Neural cell (in vitro differentiated cells): ENCODE measurements around the gene PPP1R15B. TPM values are rescaled to one million over a fixed set of nuclear protein-coding genes. Genes with fewer than 3 reads are reported as not detected.

Source experiments
- H2AFZ ChIP-seq: fragments of 200-600, 300-800 bp; sonication (generic), shearing (Covaris generic); 2 replicates; pipeline ENCODE4 v1.6.0; 2014; ENCODE audit warnings: low read depth, mild to moderate bottlenecking, antibody characterized with exemption, low read length, moderate library complexity
- H3F3A ChIP-seq: fragments of 200-600 bp; shearing (Covaris generic); 2 replicates; pipeline ENCODE4 v1.6.1; 2016; ENCODE audit warnings: mild to moderate bottlenecking, moderate library complexity, mixed read lengths, antibody characterized with exemption, low read length; ENCODE audit not compliant: insufficient read depth, poor library complexity, severe bottlenecking
- H3K27ac ChIP-seq: fragments of 200-600, 300-800 bp; sonication (generic), shearing (Covaris generic); 2 replicates; pipeline ENCODE4 v1.5.1; 2014; ENCODE audit warnings: mild to moderate bottlenecking, low read length, moderate library complexity
- H3K27me3 ChIP-seq: fragments of 300-800, 200-600 bp; sonication (generic), shearing (Covaris generic); 2 replicates; pipeline ENCODE4 v1.6.0; 2014; ENCODE audit warnings: mild to moderate bottlenecking, low read depth, low read length, moderate library complexity; ENCODE audit not compliant: insufficient read depth
- H3K36me3 ChIP-seq: fragments of 300-800, 200-600 bp; sonication (generic), shearing (Covaris generic); 2 replicates; pipeline ENCODE4 v1.5.1; 2014; ENCODE audit warnings: mild to moderate bottlenecking, antibody characterized with exemption, low read length, moderate library complexity; ENCODE audit not compliant: insufficient read depth
- H3K4me2 ChIP-seq: fragments of 300-800, 200-600 bp; sonication (generic), shearing (Covaris generic); 2 replicates; pipeline ENCODE4 v1.6.0; 2014; ENCODE audit warnings: mild to moderate bottlenecking, low read length
- H3K4me3 ChIP-seq: fragments of 300-800, 200-600 bp; sonication (generic), shearing (Covaris generic); 2 replicates; pipeline ENCODE4 v1.5.1; 2014; ENCODE audit warnings: mild to moderate bottlenecking, low read length, moderate library complexity
- H3K79me2 ChIP-seq: fragments of 200-600 bp; shearing (Covaris generic); replicated peaks from 2 replicates; pipeline ENCODE4 v1.6.0; 2014; ENCODE audit warnings: mild to moderate bottlenecking, low read length, moderate library complexity; ENCODE audit not compliant: insufficient read depth
- H3K9ac ChIP-seq: fragments of 300-800, 200-600 bp; sonication (generic), shearing (Covaris generic); 2 replicates; pipeline ENCODE4 v1.6.1; 2016; ENCODE audit warnings: mild to moderate bottlenecking, low read length, mixed read lengths
- H3K9me2 ChIP-seq: fragments of 200-600 bp; shearing (Covaris generic); 2 replicates; pipeline ENCODE4 v1.6.1; 2016; ENCODE audit warnings: mild to moderate bottlenecking, low read length, mixed read lengths; ENCODE audit not compliant: insufficient read depth
- H3K9me3 ChIP-seq: fragments of 200-600, 300-800 bp; sonication (generic), shearing (Covaris generic); 2 replicates; pipeline ENCODE4 v1.6.1; 2016; ENCODE audit warnings: mild to moderate bottlenecking, mixed run types, low read length, moderate library complexity, mixed read lengths
- H4K20me1 ChIP-seq: fragments of 200-600 bp; shearing (Covaris generic); 2 replicates; pipeline ENCODE4 v1.6.1; 2016; ENCODE audit warnings: mild to moderate bottlenecking, mixed run types; ENCODE audit not compliant: insufficient read depth
- CTCF ChIP-seq: fragments of 450-650 bp; IDR thresholded peaks from 2 replicates; pipeline ENCODE4 v1.5.1; 2014; ENCODE audit warnings: antibody characterized with exemption, mild to moderate bottlenecking, moderate library complexity; ENCODE audit not compliant: poor library complexity, severe bottlenecking
- EP300 ChIP-seq: fragments of 450-650 bp; conservative IDR thresholded peaks from 2 replicates; pipeline ENCODE4 v1.6.1; 2014; ENCODE audit warnings: antibody characterized with exemption, mild to moderate bottlenecking, moderate library complexity; ENCODE audit not compliant: poor library complexity, severe bottlenecking
- EZH2 ChIP-seq: fragments of 200-600, 300-800 bp; shearing (Covaris generic), sonication (generic); IDR thresholded peaks from 2 replicates; pipeline ENCODE4 v1.6.1; 2014; ENCODE audit warnings: antibody characterized with exemption, low read length, borderline replicate concordance, mild to moderate bottlenecking; ENCODE audit not compliant: insufficient read depth, poor library complexity, severe bottlenecking
- MXI1 ChIP-seq: fragments of 450-650 bp; conservative IDR thresholded peaks from 2 replicates; pipeline ENCODE4 v1.6.1; 2014; ENCODE audit warnings: antibody characterized with exemption, mild to moderate bottlenecking; ENCODE audit not compliant: poor library complexity, severe bottlenecking
- POLR2AphosphoS5 ChIP-seq: IDR thresholded peaks from 2 replicates; pipeline ENCODE4 v1.6.1; 2012
- RAD21 ChIP-seq: fragments of 450-650 bp; conservative IDR thresholded peaks from 2 replicates; pipeline ENCODE4 v1.6.1; 2014; ENCODE audit warnings: antibody characterized with exemption, mild to moderate bottlenecking, moderate library complexity
- REST ChIP-seq: IDR thresholded peaks from 2 replicates; pipeline ENCODE4 v1.6.1; 2012; ENCODE audit warnings: borderline replicate concordance
- SMC3 ChIP-seq: fragments of 450-650 bp; conservative IDR thresholded peaks from 2 replicates; pipeline ENCODE4 v1.6.1; 2014; ENCODE audit warnings: antibody characterized with exemption, mild to moderate bottlenecking, moderate library complexity; ENCODE audit not compliant: poor library complexity
- TAF1 ChIP-seq: IDR thresholded peaks from 2 replicates; pipeline ENCODE4 v1.6.1; 2012; ENCODE audit warnings: low read depth
- polyA plus RNA-seq: library from polyadenylated mRNA; depleted of rRNA; stranded (reverse); fragments of >200 nt; gene quantifications from 2 replicates; pipeline ENCODE4 v1.2.3, GENCODE V29; 2014

The PPP1R15B gene
- polyA plus RNA-seq, 1 donor from 2014 or later: 30.1 TPM

- Histone ChIP-seq H4K20me1 (no peaks in the 10 kb centered on the region), H3K36me3 (no peaks in the 10 kb centered on the region), H3K9me3 (no peaks in the 10 kb centered on the region), H3K4me3 (peak overlapping the region; percentile 55), H3K9me2 (no peaks in the 10 kb centered on the region), H3K9ac (peak overlapping the region; percentile 62), H3K4me2 (peak overlapping the region; percentile 63), H3K79me2 (no peaks in the 10 kb centered on the region), H2AFZ (peak overlapping the region; percentile 51), H3F3A (no peaks in the 10 kb centered on the region), H3K27ac (peak overlapping the region; percentile 9), H3K27me3 (peaks cover 26% of the 10 kb centered on the region)
- no peak for TF ChIP-seq TAF1
- TF ChIP-seq MXI1: peak; percentile 47
- peak; percentile 43 for TF ChIP-seq POLR2AphosphoS5
- TF ChIP-seq CTCF: peak; percentile 100
- peak; percentile 100 for TF ChIP-seq SMC3
- peak; percentile 100 for TF ChIP-seq RAD21
- peak; percentile 48 for TF ChIP-seq EP300
- no peak for TF ChIP-seq EZH2
- TF ChIP-seq REST: no peak
These were observed 48.1 kb downstream of the PPP1R15B start for GRCh38 chr1:204363335-204364114.

- Histone ChIP-seq H3K36me3 (no peaks in the 10 kb centered on the region), H3K27ac (no peak overlapping the region), H3F3A (no peaks in the 10 kb centered on the region), H3K4me3 (peak overlapping the region; percentile 55), H3K9me3 (no peaks in the 10 kb centered on the region), H3K9me2 (no peaks in the 10 kb centered on the region), H3K4me2 (no peak overlapping the region), H3K79me2 (peaks cover 2% of the 10 kb centered on the region), H4K20me1 (no peaks in the 10 kb centered on the region), H3K27me3 (peaks cover 26% of the 10 kb centered on the region), H2AFZ (peak overlapping the region; percentile 51), H3K9ac (peak overlapping the region; percentile 62)
- TF ChIP-seq TAF1 (no peak), CTCF (no peak), REST (no peak), EZH2 (no peak), SMC3 (no peak), RAD21 (no peak)
These were observed 48.7 kb downstream of the PPP1R15B start for GRCh38 chr1:204362984-204363334.
